Fibroblast of lung (primary cell): ENCODE data around the gene EPHB1. TPM values are rescaled to one million over a fixed set of nuclear protein-coding genes. Genes with fewer than 3 reads are reported as not detected.

Source experiments
- DNase-seq, 2 donors: peaks; one replicate each; pipeline versions ENCODE4 v3.0.0 to v3.0.0-alpha.2; 2010; ENCODE audit warnings: low read depth in 2 of 2
- H2AFZ ChIP-seq: 2 replicates; pipeline ENCODE4 v1.5.1; 2012; ENCODE audit warnings: low read length, control low read depth, inconsistent platforms
- H3K27ac ChIP-seq: 2 replicates; pipeline ENCODE4 v1.5.1; 2011; ENCODE audit warnings: low read length, control low read depth; ENCODE audit not compliant: insufficient read depth
- H3K27me3 ChIP-seq: 2 replicates; pipeline ENCODE4 v1.5.1; 2011; ENCODE audit warnings: mild to moderate bottlenecking, low read length; ENCODE audit not compliant: control insufficient read depth, insufficient read depth
- H3K36me3 ChIP-seq: 2 replicates; pipeline ENCODE4 v1.5.1; 2011; ENCODE audit warnings: low read length; ENCODE audit not compliant: control insufficient read depth, insufficient read depth
- H3K4me1 ChIP-seq: 2 replicates; pipeline ENCODE4 v1.5.1; 2011; ENCODE audit warnings: low read length; ENCODE audit not compliant: control insufficient read depth, insufficient read depth; ENCODE audit errors: extremely low read depth
- H3K4me2 ChIP-seq: 2 replicates; pipeline ENCODE4 v1.5.1; 2011; ENCODE audit warnings: low read length, control low read depth; ENCODE audit not compliant: insufficient read depth; ENCODE audit errors: extremely low read depth
- H3K4me3 ChIP-seq, 4 experiments: fragments of 200-600 bp in 1 of 4; sonication (generic) in 1 of 4; replicated peaks in 1 of 4; 2 replicates each; pipeline ENCODE4 v1.5.1; 2011 to 2016; ENCODE audit warnings: low read length in 4 of 4, low read depth in 3 of 4, mild to moderate bottlenecking in 3 of 4, control low read depth in 2 of 4, inconsistent platforms in 1 of 4, mixed read lengths in 1 of 4; ENCODE audit not compliant: insufficient read depth in 1 of 4; ENCODE audit errors: control extremely low read depth in 1 of 4
- H3K79me2 ChIP-seq: 2 replicates; pipeline ENCODE4 v1.5.1; 2012; ENCODE audit warnings: mild to moderate bottlenecking, low read length, inconsistent platforms; ENCODE audit not compliant: control insufficient read depth, insufficient read depth
- H3K9ac ChIP-seq: 2 replicates; pipeline ENCODE4 v1.5.1; 2011; ENCODE audit warnings: mild to moderate bottlenecking, low read length, control low read depth; ENCODE audit not compliant: insufficient read depth
- H3K9me3 ChIP-seq: 2 replicates; pipeline ENCODE4 v1.5.1; 2012; ENCODE audit warnings: low read depth, low read length; ENCODE audit not compliant: control insufficient read depth, insufficient read depth
- H4K20me1 ChIP-seq: 2 replicates; pipeline ENCODE4 v1.5.1; 2011; ENCODE audit warnings: low read length; ENCODE audit not compliant: control insufficient read depth, insufficient read depth; ENCODE audit errors: extremely low read depth
- EZH2 ChIP-seq: IDR thresholded peaks from 2 replicates; pipeline ENCODE4 v1.5.1; 2012; ENCODE audit warnings: low read length, control low read depth, mild to moderate bottlenecking; ENCODE audit errors: missing control alignments
- polyA plus RNA-seq, 2 donors: library from polyadenylated mRNA; depleted of rRNA in 1 of 2; stranded (reverse) in 1 of 2; unstranded in 1 of 2; fragments of >200 nt; gene quantifications; 2 replicates each; pipeline ENCODE4 v1.2.1, GENCODE V29; 2011 to 2012; ENCODE audit warnings: missing spikeins in 1 of 2
- total RNA-seq: library from RNA; depleted of rRNA; stranded (reverse); fragments of >200 nt; gene quantifications from 2 replicates; pipeline ENCODE4 v1.2.1, GENCODE V29; 2014
- TF ChIP-seq, protein P1 (sequence below), 2 donors: IDR thresholded peaks in 1 of 2; conservative IDR thresholded peaks in 1 of 2; 1 replicate in 1 of 2; 2 replicates in 1 of 2; pipeline ENCODE4 v1.5.1; 2011 to 2012; ENCODE audit warnings: low read length in 2 of 2, control low read depth in 1 of 2, inconsistent platforms in 1 of 2, low read depth in 1 of 2, mild to moderate bottlenecking in 1 of 2

Gene EPHB1
- total and polyA plus RNA-seq, 2 donors (not counting 1 experiment from before 2014, with no cell fraction given), result 0.14 to 0.50 TPM

DNA sequence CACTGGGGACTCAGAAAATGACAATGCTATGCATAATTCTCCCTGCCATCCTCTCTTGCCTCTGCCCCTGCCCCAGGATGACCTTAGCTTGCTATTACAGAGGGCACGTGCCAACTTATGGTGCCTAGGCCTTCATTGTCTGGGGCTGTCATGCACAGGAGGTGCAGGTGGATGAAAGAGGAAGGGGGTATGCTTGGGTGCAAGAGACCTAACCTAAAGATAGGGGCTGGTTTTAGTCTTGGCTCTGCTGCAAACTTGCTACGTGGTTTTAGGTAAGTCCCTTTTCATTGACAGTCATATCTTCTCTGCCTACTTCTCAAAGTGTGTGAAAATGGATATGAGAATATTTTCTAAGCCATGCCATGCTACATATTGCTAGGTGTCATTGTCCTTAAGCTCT, 161.3 kb downstream of the EPHB1 start:
- H3K27me3 ChIP-seq, result no peaks in the 10 kb centered on the region
- no peak overlapping the region for H2AFZ ChIP-seq
- H3K4me1 ChIP-seq, result no peaks in the 10 kb centered on the region
- no peaks in the 10 kb centered on the region for H4K20me1 ChIP-seq
- H3K9ac ChIP-seq, result no peak overlapping the region
- no peaks in the 10 kb centered on the region for H3K79me2 ChIP-seq
- DNase-seq, result no peak
- H3K36me3 ChIP-seq, result no peaks in the 10 kb centered on the region
- TF ChIP-seq, protein P1, sequence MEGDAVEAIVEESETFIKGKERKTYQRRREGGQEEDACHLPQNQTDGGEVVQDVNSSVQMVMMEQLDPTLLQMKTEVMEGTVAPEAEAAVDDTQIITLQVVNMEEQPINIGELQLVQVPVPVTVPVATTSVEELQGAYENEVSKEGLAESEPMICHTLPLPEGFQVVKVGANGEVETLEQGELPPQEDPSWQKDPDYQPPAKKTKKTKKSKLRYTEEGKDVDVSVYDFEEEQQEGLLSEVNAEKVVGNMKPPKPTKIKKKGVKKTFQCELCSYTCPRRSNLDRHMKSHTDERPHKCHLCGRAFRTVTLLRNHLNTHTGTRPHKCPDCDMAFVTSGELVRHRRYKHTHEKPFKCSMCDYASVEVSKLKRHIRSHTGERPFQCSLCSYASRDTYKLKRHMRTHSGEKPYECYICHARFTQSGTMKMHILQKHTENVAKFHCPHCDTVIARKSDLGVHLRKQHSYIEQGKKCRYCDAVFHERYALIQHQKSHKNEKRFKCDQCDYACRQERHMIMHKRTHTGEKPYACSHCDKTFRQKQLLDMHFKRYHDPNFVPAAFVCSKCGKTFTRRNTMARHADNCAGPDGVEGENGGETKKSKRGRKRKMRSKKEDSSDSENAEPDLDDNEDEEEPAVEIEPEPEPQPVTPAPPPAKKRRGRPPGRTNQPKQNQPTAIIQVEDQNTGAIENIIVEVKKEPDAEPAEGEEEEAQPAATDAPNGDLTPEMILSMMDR (conservative IDR thresholded peaks at IDR 0.05 in 1 of 2, IDR thresholded peaks at IDR 0.05 in 1 of 2; ENCODE audit: low read depth in 1 of 2, low read length in 2 of 2), result no peak
- TF ChIP-seq EZH2, result no peak
- no peak overlapping the region for H3K27ac ChIP-seq
- no peaks in the 10 kb centered on the region for H3K9me3 ChIP-seq
- no peak overlapping the region for H3K4me3 ChIP-seq
- H3K4me2 ChIP-seq, result no peak overlapping the region

DNA sequence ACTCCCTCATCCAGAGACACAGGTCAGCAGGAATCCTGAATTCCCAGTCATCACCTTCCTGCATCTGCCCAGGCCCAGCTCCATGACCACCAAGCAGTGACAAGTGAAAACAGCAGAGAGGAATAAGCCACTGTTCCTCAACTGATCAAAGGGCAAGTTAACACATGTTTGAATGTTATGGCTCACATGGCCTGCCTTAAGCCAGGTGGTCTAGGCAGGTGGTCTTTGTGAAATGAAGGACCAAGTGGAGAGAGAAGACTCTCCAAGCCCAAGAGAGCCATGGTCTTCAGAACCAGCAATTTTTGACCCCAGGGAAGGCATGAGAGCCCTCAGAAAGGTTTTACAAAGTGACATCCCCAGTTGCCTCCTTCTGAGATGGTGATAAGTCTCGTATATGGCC, 161.8 kb downstream of the EPHB1 start:
- TF ChIP-seq EZH2, result no peak
- TF ChIP-seq, protein P1 (conservative IDR thresholded peaks at IDR 0.05 in 1 of 2, IDR thresholded peaks at IDR 0.05 in 1 of 2; ENCODE audit: low read depth in 1 of 2, low read length in 2 of 2), result no peak
- Histone ChIP-seq H3K27me3 (no peaks in the 10 kb centered on the region), H3K79me2 (no peaks in the 10 kb centered on the region), H4K20me1 (no peaks in the 10 kb centered on the region), H3K9me3 (no peaks in the 10 kb centered on the region), H3K4me1 (no peaks in the 10 kb centered on the region), H2AFZ (no peak overlapping the region), H3K4me2 (no peak overlapping the region), H3K27ac (no peak overlapping the region), H3K4me3 (no peak overlapping the region), H3K36me3 (no peaks in the 10 kb centered on the region), H3K9ac (no peak overlapping the region)
- DNase-seq, result no peak

DNA sequence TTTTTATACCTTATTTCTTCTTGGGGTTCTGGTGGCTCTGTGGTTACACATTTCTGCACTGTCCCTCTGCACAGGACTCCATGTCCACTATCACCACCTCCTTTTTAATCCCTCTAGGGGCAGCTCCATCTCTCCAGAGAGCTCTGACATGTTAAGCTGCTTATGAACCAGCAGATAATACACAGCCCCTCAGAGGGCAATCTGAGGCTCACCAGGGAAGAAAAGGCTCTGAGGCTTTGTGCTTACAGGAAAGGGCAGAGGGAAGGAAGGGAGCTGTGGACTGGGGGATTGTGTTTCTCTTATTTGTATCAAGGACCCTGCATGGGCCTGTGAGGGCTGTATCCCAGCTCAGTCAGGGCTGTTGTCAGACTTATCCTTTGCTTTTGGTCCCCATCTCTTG, 164.5 kb downstream of the EPHB1 start:
- H3K9me3 ChIP-seq, result no peaks in the 10 kb centered on the region
- no peak for DNase-seq
- H3K4me1 ChIP-seq, result no peaks in the 10 kb centered on the region
- H2AFZ ChIP-seq, result no peak overlapping the region
- no peak overlapping the region for H3K4me2 ChIP-seq
- H3K27ac ChIP-seq, result no peak overlapping the region
- no peaks in the 10 kb centered on the region for H3K27me3 ChIP-seq
- no peak overlapping the region for H3K9ac ChIP-seq
- no peaks in the 10 kb centered on the region for H3K36me3 ChIP-seq
- no peaks in the 10 kb centered on the region for H4K20me1 ChIP-seq
- TF ChIP-seq EZH2, result no peak
- TF ChIP-seq, protein P1 (conservative IDR thresholded peaks at IDR 0.05 in 1 of 2, IDR thresholded peaks at IDR 0.05 in 1 of 2; ENCODE audit: low read depth in 1 of 2, low read length in 2 of 2), result no peak
- H3K4me3 ChIP-seq, result no peak overlapping the region
- H3K79me2 ChIP-seq, result no peaks in the 10 kb centered on the region
